NCI-H1048 (cell line): ENCODE results near the gene MARCHF9.

Experiments
- DNase-seq: peaks from one replicate; lab custom pipeline; 2025; lab: John Stamatoyannopoulos, UW

The MARCHF9 gene

DNA sequence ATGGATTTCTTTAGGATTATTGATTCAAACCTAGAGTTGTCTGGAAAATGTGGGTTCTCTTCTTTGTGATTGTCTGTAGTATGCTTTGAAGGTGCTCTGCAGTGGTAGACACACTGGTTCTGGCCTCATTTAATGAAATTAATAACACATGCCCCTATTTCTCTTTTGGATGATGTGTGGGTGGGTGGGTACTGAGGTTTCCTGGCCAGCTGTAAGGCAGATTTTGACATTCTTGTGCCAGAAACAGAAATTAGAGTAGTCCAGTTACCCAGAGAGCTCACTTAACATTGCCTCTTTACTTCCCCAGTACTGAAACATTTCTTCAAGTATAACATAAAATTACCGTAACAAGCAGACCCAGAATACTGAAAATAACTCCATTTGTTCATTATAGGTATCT lies 42.1 kb downstream of the MARCHF9 start:
- no peak for DNase-seq

DNA sequence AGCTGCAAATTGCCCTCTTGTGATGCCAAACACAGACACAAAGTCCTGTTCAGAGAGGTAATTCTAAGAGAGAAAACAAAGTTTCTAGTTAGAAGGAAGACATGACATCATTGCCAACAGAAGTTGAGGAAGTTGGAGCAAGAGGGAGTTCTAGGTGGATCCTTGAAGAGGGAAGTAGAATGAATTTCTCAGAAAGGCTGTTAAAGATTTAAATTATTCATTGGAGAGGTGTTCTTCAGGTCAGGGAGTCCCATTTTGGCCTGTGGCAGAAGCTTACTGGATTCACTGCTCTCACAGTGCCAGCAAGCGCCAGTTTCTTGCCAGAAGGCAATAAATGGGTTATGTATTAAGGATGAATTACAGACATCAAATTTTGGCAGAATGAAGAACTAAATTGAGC lies 43.0 kb downstream of the MARCHF9 start:
- no peak for DNase-seq

GRCh38 chr12:57800965-57801364 lies 46.1 kb downstream of the MARCHF9 start:
- no peak for DNase-seq

GRCh38 chr12:57802607-57803006 lies 47.7 kb downstream of the MARCHF9 start:
- DNase-seq: no peak

- DNase-seq: no peak
Observed at GRCh38 chr12:57803319-57803893, 48.5 kb downstream of the MARCHF9 start.

DNA sequence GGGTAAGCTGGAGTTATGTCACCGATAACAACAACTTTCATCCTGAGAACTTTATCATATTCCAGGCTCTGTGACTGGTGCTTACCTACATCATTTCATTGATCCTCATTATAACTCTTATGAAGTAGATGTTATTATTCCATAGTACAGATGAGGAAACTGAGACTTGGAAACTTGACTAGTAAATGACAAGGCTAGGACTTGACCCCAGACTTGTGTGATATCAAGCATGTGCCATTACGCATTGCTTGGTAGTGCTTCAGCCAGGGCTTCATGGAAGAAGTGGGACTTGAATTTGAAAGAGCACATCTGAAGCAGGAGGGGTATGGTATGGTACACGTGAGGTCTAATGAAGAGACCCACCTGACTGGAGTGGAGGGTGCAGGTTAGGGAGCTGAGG lies 51.8 kb downstream of the MARCHF9 start:
- no peak for DNase-seq

- DNase-seq: no peak
Observed at GRCh38 chr12:57807285-57807684, 52.4 kb downstream of the MARCHF9 start.

- no peak for DNase-seq
Observed at GRCh38 chr12:57808351-57808750, 53.4 kb downstream of the MARCHF9 start.

DNA sequence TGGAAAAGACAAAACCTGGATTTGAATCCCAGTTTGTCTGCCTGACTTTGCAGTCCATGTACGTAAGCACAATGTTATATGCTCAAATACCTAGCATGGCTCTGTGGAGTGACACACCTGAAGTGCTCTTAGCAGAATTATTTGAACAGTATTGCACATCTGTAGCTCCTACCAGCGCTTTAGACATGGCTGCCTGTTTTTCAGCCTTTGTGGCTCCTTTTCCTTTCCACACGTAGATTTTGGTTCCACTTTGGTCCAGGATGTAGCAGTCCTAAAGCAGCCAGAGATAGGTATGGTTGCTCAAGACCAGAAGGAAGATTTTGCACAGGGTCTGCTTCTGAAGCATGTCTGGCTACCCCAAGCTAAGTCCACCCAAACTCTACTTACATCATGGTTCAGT lies 54.5 kb downstream of the MARCHF9 start:
- no peak for DNase-seq
